Measurements from ENCODE around the gene MAK. TPM values are rescaled to one million over a fixed set of nuclear protein-coding genes. Genes with fewer than 3 reads are reported as not detected.
"Not testable (repeated sequence)": the region's sequence is repeated elsewhere in the genome, so short reads cannot be mapped to it uniquely, and the experiment has no call there.

Gene MAK
- total and polyA plus RNA-seq, 4 donors = 0.02 to 0.26 (median 0.13) TPM

GRCh38 chr6:10824297-10824696, 14.0 kb downstream of the MAK start:
- no peaks in the 10 kb centered on the region for H3K9me3 ChIP-seq (ENCODE audit: control insufficient read depth in 4 of 4, low read length in 3 of 4)
- H3K27ac ChIP-seq (ENCODE audit: low read depth in 1 of 2, low read length in 2 of 2) = no peak overlapping the region
- no peaks in the 10 kb centered on the region for H3K36me3 ChIP-seq (ENCODE audit: control insufficient read depth in 4 of 4, insufficient read depth in 3 of 4, low read depth in 1 of 4, low read length in 3 of 4)
- TF ChIP-seq RXRA (IDR thresholded peaks at IDR 0.05) (no peak), SP1 (IDR thresholded peaks at IDR 0.05) (no peak), MAX (IDR thresholded peaks at IDR 0.05) (no peak), ZBTB33 (IDR thresholded peaks at IDR 0.05) (no peak), GABPA (IDR thresholded peaks at IDR 0.05 in 1 of 2, conservative IDR thresholded peaks at IDR 0.05 in 1 of 2) (no peak), HNF4G (IDR thresholded peaks at IDR 0.05) (no peak), FOXA1 (IDR thresholded peaks at IDR 0.05) (no peak), ATF3 (IDR thresholded peaks at IDR 0.05) (no peak), JUND (IDR thresholded peaks at IDR 0.05) (no peak), RAD21 (IDR thresholded peaks at IDR 0.05) (no peak), NR2F2 (IDR thresholded peaks at IDR 0.05) (no peak), YY1 (IDR thresholded peaks at IDR 0.05) (no peak), CTCF (IDR thresholded peaks at IDR 0.05; ENCODE audit: low read depth, low read length, missing input control) (no peak), TAF1 (conservative IDR thresholded peaks at IDR 0.05) (no peak), EGR1 (IDR thresholded peaks at IDR 0.05; ENCODE audit: low read depth in 2 of 2) (no peak), REST (IDR thresholded peaks at IDR 0.05) (no peak), HNF4A (conservative IDR thresholded peaks at IDR 0.05) (no peak), FOXA2 (IDR thresholded peaks at IDR 0.05) (no peak)
- no peaks in the 10 kb centered on the region for H3K27me3 ChIP-seq (ENCODE audit: control insufficient read depth in 4 of 4, insufficient read depth in 4 of 4, low read length in 3 of 4)
- no peaks in the 10 kb centered on the region for H3K4me1 ChIP-seq (ENCODE audit: control insufficient read depth in 4 of 4, insufficient read depth in 4 of 4, low read length in 3 of 4)
- no peak overlapping the region for H3K9ac ChIP-seq (ENCODE audit: low read depth in 1 of 2, low read length in 2 of 2)
- DNase-seq (ENCODE audit: low spot score) = no peak
- 89% methylated on average over 8 of the region's 8 CpGs for WGBS
- H3K4me3 ChIP-seq (ENCODE audit: low read depth in 1 of 3, low read length in 3 of 3) = no peak overlapping the region

GRCh38 chr6:10814176-10814575, 24.2 kb downstream of the MAK start:
- H3K27me3 ChIP-seq (ENCODE audit: control insufficient read depth in 4 of 4, insufficient read depth in 4 of 4, low read length in 3 of 4); H3K4me3 ChIP-seq (ENCODE audit: low read depth in 1 of 3, low read length in 3 of 3); H3K4me1 ChIP-seq (ENCODE audit: control insufficient read depth in 4 of 4, insufficient read depth in 4 of 4, low read length in 3 of 4); H3K36me3 ChIP-seq (ENCODE audit: control insufficient read depth in 4 of 4, insufficient read depth in 3 of 4, low read depth in 1 of 4, low read length in 3 of 4); H3K27ac ChIP-seq (ENCODE audit: low read depth in 1 of 2, low read length in 2 of 2); H3K9ac ChIP-seq (ENCODE audit: low read depth in 1 of 2, low read length in 2 of 2); DNase-seq (ENCODE audit: low spot score); H3K9me3 ChIP-seq (ENCODE audit: control insufficient read depth in 4 of 4, low read length in 3 of 4): not testable (repeated sequence)
- 96% methylated on average over 6 of the region's 6 CpGs for WGBS

Data from liver (tissue), 9 donors.